GM12801 (cell line): ENCODE results near the gene OR51B4.

Source experiments
- TF ChIP-seq, protein P1 (sequence below): IDR thresholded peaks from one replicate; pipeline ENCODE4 v1.5.1; 2011; ENCODE audit warnings: control low read depth; ENCODE audit not compliant: insufficient read length; ENCODE audit errors: extremely low read depth

Gene OR51B4

DNA sequence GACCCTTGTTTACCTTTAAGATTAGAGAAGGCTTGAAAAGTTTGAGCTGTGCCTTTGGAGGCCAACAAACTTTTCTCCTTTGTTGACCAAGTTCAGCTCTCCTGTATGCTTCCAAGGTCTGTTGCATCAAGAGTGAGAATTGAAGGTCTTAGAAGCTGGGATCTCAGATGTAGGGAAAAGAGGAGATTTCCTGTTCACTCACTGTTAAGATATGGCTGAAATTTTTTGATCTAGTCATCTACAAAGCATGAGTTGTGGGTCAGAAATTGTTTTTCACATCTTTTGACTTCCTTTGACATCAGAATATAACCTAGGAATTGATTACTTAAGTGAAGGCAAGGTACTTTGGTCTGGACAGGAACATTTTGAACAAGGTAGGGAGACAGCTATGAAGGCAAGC, 12.1 kb downstream of the OR51B4 start:
- TF ChIP-seq, protein P1, sequence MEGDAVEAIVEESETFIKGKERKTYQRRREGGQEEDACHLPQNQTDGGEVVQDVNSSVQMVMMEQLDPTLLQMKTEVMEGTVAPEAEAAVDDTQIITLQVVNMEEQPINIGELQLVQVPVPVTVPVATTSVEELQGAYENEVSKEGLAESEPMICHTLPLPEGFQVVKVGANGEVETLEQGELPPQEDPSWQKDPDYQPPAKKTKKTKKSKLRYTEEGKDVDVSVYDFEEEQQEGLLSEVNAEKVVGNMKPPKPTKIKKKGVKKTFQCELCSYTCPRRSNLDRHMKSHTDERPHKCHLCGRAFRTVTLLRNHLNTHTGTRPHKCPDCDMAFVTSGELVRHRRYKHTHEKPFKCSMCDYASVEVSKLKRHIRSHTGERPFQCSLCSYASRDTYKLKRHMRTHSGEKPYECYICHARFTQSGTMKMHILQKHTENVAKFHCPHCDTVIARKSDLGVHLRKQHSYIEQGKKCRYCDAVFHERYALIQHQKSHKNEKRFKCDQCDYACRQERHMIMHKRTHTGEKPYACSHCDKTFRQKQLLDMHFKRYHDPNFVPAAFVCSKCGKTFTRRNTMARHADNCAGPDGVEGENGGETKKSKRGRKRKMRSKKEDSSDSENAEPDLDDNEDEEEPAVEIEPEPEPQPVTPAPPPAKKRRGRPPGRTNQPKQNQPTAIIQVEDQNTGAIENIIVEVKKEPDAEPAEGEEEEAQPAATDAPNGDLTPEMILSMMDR: no peak

GRCh38 chr11:5288906-5289550, 12.7 kb downstream of the OR51B4 start:
- TF ChIP-seq, protein P1: no peak

- TF ChIP-seq, protein P1: no peak
These were observed 13.4 kb downstream of the OR51B4 start for GRCh38 chr11:5288108-5288905.

DNA sequence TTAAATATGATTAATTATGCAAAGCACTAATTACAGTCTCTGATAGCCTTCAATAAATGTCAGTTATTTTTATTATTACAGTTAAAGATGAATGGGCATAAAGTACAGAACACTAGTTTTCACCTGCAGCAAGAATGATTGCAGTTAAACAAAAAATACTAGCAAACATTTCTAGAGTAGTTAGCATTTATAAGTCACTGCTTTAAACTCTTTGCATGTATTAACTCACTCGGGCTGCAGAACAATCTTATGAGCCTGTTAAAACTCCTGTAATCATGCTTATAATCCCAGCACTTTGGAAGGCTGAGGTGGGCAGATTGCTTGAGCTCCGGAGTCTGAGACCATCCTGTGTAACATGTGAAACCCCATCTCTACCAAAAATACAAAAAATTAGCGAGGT, 14.8 kb downstream of the OR51B4 start:
- TF ChIP-seq, protein P1: no peak

DNA sequence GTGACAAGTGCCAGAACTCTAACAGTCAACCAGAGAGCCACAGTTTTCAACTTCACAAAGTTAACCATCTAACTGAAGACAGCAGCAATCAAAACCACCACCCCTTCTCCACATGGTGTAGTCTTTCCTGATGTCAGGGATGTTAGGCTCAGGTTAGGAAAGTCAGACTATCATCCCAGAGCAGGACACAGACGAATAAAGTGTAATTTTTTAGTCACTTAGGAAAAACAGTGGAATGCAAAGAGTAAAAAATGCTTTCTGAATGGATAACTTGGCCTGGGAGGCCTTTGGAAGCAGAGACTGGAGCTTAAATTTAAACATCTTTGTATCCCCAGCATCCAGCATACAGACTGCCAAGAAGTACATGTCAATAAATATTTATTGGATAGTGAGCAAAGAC, 15.4 kb downstream of the OR51B4 start:
- TF ChIP-seq, protein P1: no peak

DNA sequence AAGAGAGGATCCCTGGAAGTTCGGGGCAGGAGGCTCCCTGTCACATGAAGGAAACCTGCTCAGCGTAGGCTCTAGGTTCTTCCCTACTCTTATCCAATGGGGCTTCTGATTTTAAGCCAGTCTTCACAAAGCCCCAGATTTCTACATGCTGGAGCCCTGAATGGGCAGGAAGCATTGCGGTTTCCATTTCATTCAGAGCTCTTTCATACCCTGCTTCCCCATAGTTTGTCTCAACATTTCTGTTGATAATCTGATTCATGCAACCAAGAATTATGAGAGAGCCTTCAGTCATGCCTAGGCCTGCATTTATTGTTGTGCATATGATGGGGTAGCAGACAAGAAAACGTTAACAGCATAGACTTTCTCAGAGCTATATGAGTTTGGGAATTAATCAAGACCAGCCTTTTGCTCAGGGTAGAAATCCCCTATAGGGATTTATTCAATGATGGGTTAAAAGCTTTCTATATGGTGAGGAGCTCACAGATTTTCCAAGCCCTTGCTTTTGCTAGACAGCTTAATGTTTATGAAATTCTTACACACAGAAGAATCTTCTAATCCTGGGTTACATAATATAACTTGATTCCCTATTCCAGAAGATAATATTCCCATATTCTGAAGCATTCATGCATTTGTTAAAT, 15.9 kb downstream of the OR51B4 start:
- TF ChIP-seq, protein P1: no peak

DNA sequence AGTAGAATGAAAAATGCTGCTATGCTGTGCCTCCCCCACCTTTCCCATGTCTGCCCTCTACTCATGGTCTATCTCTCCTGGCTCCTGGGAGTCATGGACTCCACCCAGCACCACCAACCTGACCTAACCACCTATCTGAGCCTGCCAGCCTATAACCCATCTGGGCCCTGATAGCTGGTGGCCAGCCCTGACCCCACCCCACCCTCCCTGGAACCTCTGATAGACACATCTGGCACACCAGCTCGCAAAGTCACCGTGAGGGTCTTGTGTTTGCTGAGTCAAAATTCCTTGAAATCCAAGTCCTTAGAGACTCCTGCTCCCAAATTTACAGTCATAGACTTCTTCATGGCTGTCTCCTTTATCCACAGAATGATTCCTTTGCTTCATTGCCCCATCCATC, 17.1 kb downstream of the OR51B4 start:
- TF ChIP-seq, protein P1: no peak
